Muscle of back (tissue), 13 donors: ENCODE results near the gene MAGED4. TPM values are rescaled to one million over a fixed set of nuclear protein-coding genes. Genes with fewer than 3 reads are reported as not detected.
A peak's percentile ranks its signal among the peaks of the same experiment; 100 is the strongest.
"Not testable (repeated sequence)": the region's sequence is repeated elsewhere in the genome, so short reads cannot be mapped to it uniquely, and the experiment has no call there.

Experiments
- DNase-seq, 3 donors: peaks; one replicate each; pipeline versions ENCODE4 v3.0.0 to v3.0.0-alpha.2; 2013
- long read RNA-seq, 9 donors: transcript quantifications; one replicate each; lab custom pipeline, GENCODE V29; 2026
- polyA plus RNA-seq, 10 donors: library from polyadenylated mRNA; unstranded; fragments of 120-200 nt; gene quantifications; one replicate each; pipeline ENCODE4 v1.2.1, GENCODE V29; 2013; ENCODE audit not compliant: insufficient read length in 10 of 10

MAGED4 gene, protein sequence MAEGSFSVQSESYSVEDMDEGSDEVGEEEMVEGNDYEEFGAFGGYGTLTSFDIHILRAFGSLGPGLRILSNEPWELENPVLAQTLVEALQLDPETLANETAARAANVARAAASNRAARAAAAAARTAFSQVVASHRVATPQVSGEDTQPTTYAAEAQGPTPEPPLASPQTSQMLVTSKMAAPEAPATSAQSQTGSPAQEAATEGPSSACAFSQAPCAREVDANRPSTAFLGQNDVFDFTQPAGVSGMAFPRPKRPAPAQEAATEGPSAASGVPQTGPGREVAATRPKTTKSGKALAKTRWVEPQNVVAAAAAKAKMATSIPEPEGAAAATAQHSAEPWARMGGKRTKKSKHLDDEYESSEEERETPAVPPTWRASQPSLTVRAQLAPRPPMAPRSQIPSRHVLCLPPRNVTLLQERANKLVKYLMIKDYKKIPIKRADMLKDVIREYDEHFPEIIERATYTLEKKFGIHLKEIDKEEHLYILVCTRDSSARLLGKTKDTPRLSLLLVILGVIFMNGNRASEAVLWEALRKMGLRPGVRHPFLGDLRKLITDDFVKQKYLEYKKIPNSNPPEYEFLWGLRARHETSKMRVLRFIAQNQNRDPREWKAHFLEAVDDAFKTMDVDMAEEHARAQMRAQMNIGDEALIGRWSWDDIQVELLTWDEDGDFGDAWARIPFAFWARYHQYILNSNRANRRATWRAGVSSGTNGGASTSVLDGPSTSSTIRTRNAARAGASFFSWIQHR
- polyA plus RNA-seq: 10 to 100 TPM; 14.7 to 38.7 (median 22.8) TPM
- long read RNA-seq, donor 1, partial matches to known transcripts: 5 of 5 reads
- long read RNA-seq, donor 1, other reads (novel, unspliced or antisense): 0 of 5 reads
- long read RNA-seq, donor 2, partial matches to known transcripts: 0 of 1 reads
- long read RNA-seq, donor 2, other reads (novel, unspliced or antisense): 0 of 1 reads
- long read RNA-seq, donor 3: 0 reads
- long read RNA-seq, donor 4, partial matches to known transcripts: 6 of 6 reads
- long read RNA-seq, donor 4, other reads (novel, unspliced or antisense): 0 of 6 reads
- long read RNA-seq, donor 5: 0 reads
- long read RNA-seq, donor 6, partial matches to known transcripts: 5 of 7 reads
- long read RNA-seq, donor 6, other reads (novel, unspliced or antisense): 0 of 7 reads
- long read RNA-seq, donor 7, partial matches to known transcripts: 6 of 6 reads
- long read RNA-seq, donor 7, other reads (novel, unspliced or antisense): 0 of 6 reads
- long read RNA-seq, donor 8, partial matches to known transcripts: 6 of 6 reads
- long read RNA-seq, donor 8, other reads (novel, unspliced or antisense): 0 of 6 reads
- long read RNA-seq, donor 9: 0 reads

DNA sequence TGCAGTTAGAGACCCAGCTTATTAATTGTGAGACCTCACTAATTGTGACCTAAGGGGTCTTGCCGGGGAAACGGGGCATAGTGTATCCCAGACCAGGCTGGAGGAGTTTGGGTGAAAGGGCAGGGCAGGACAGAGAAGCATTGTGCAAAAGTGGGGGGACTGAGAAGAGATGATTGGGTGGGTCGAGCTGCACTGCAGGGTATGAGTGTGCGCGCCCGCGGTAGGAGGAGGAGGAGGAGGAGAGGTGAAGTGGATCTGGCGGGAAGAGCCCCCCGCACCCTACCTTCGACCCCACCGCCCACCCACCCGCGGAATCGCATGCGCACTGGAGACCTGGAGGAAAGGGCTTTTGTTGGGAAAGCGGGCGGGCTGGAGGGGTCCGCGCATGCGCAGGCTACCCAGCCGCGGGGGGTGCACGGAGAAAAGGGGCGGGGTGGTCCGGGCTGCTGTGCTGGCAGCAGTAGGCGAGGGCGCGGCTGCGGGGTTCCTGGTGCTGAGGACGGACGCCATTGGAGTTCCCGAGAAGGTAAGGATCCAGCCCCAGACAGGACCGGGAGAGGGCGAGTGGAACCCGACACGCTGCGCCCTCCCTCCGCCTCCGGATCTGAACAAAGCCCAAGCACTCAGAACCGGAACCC, at the start of gene MAGED4:
MAGED4 (plus strand) TSS at position 449 of the 638 bp plus-strand sequence. CDS start 1,035 bp downstream, outside the sequence.
- not testable (repeated sequence) for DNase-seq

DNA sequence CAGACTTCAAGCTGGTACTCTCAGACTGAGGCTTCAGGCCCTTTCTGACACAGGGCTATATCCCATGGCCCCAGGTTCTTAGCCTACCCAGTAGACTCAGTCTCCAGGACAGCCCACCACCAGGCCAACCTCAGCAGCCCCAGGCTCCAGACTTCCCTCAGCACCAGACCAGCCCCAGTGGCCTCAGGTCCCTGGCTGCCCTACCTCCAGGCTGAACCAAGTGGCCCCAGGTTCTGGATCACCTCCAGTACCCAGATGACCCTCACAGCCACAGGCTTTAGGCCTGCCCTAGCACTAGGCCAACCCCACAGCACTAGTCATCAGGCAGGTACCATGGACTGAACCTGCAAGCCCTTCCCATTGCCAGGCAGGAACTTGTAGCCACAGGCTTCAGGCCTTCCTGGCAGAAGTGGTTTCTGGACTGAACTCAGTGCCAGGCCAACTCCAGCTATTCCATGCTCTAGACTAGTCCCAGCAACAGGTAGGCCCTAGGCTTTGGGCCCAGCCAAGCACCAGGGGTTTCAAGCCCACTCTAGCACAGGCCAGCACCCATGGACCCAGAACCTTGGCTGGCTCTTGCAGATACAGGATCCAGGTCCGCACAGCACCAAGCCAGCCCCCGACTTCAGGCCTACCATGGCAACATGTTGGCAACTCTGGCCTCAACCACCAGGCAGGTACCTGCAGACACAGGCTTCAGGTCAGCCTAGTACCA, 45.7 kb upstream of the MAGED4 start:
- DNase-seq: no peak

DNA sequence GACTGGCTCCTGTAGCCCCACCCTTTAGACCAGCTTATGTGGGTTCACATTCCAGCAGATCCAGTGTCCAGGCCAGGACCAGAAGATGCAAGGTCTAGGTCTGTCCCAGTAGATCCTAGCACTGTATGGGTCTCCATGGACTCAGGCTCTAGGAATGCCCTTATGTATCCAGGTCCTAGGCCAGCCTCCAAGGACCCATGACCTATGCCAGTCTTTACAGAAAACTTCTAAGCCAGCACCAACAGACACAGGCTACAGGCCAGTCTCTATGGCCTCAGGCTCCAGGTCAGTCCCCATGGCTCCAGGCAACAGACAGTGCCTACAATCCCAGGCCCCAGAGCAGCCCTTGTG, 45.2 kb upstream of the MAGED4 start:
- DNase-seq: no peak

DNA sequence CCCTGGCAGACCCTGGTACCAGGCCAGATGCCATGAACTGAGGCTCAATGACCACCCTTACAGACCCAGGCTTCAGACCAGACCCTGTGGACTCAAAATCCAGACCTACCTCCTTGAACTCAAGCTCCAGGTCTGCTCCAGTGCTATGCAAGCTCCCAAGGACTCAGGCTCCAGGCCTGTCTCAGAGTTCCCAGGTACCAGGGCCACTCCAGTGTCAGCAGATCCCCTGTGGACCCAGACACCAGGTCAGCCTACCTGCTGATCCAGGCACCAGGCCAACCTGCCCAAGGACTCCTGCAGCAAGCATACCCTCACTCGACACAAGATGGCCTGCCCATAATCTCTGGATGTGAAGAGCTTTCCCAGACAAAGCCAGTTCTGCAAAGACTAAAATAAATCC, 44.7 kb upstream of the MAGED4 start:
- DNase-seq: no peak

DNA sequence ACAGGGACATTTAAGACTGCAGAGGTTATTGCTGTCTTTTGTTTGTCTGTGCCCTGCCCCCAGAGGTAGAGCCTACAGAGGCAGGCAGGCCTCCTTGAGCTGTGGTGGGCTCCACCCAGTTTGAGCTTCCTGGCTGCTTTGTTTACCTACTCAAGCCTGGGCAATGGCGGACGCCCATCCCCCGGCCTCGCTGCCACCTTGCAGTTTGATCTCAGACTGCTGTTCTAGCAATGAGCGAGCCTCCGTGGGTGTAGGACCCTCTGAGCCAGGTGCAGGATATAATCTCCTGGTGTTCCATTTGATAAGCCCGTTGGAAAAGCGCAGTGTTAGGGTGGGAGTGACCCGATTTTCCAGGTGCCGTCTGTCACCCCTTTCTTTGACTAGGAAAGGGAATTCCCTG, 34.0 kb upstream of the MAGED4 start:
- not testable (repeated sequence) for DNase-seq

DNA sequence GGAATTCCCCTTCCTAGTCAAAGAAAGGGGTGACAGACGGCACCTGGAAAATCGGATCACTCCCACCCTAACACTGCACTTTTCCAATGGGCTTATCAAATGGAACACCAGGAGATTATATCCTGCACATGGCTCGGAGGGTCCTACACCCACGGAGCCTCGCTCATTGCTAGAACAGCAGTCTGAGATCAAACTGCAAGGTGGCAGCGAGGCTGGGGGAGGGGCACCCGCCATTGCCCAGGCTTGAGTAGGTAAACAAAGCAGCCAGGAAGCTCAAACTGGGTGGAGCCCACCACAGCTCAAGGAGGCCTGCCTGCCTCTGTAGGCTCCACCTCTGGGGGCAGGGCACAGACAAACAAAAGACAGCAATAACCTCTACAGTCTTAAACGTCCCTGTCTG, 24.5 kb upstream of the MAGED4 start:
- DNase-seq: not testable (repeated sequence)

DNA sequence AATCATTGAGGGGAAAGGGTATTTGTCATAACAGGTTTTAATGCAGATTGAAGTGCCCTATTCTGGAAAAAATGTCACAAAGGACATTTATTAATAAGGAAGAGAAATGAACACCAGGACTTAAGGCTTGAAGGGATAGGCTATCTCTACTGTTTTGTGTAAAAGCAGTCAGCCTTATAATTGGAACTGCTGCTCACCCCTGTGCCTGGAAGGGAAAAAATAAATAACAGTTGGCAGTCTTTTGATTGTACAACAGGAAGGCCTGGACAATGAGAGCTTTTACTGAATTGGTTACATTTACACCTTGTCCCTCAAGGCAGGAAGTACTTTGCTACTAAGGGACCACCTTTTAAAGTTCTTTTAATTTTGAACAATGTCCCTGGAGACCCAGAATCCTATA, 17.8 kb upstream of the MAGED4 start:
- no peak for DNase-seq

DNA sequence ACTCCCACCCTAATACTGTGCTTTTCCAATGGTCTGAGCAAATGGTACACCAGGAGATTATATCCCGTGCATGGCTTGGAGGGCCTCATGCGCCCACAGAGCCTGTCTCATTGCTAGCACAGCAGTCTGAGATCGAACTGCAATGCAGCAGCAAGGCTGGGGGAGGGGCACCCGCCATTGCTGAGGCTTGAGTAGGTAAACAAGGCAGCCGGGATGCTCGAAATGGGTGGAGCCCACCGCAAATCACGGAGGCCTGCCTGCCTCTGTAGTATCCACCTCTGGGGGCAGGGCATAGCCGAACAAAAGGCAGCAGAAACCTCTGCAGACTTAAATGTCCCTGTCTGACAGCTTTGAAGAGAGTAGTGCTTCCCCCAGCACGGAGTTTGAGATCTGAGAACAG, 13.6 kb upstream of the MAGED4 start:
- DNase-seq: not testable (repeated sequence)

DNA sequence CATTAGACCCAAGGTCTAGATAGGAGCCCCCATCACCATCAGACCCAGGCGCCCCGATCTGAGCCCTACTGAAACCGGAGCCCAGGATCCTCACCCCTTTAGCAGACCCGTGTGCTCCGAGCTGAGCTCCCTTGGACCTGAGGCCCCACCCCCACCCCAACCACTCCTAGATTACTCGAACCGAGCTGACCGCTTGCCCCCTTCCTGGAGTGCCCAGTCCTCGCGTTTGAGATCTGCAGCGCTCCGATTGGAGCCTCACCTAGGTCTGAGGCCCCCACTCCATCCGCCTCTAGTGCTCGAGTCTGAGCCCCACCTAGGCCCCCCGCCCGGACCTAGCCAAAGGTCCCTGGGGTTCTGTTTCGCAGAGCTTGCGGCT, 378 bp downstream of the MAGED4 start:
- not testable (repeated sequence) for DNase-seq

DNA sequence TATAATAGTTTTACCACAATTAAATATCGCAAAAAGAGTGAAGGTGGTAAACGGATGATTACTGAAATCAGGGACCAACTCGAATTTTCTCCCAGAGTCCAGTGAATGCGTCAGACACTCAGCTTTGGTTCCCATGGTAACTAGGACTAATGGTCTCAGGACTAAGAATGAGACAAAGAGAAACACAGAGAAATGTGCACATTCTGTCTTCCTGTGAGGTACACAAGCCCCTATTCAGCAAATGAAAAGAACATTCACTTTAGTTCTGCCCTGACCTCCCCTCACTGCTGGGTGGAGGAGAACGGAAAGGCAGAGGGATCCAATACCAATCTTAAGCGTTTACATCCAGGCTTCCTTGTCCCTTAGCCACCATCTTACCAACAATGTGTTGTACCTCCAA, 26.7 kb downstream of the MAGED4 start:
- DNase-seq: not testable (repeated sequence)

DNA sequence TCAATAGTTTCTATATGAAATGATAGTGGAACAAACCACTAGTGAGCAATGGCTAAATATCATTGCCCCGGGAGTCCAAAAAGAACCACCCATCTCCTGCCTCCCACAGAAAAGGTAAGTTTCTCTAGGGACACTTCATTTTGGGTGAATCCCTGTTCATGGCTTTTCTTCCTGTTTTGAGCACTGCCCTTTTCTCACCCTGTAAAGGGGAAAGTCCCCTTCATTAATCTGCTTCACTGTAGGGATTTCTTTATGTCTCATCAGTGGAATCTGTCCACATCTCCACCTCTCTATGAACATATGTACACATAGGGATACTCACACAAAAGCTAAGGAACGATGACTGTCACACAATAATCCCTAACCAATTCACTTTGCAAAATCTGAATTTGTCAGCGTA, 28.6 kb downstream of the MAGED4 start:
- no peak for DNase-seq

DNA sequence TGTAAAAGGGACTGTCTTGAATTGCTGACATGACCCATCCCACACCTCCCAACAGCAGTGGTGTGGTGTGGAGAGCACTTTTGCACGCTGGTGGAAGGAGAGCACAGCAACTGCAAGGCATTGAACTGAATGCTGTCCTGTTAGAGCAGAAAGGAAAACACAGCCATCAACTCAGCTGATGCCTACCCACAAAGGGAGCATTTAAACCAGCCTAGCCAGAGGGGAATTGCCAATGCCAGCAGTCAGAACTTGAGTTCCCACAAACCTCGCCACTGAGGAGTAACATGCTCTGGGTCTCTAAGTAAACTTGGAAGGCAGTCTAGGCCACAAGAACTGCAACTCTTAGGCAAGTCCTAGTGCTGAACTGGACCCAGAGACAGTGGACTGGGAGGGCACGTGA, 31.9 kb downstream of the MAGED4 start:
- no peak for DNase-seq

DNA sequence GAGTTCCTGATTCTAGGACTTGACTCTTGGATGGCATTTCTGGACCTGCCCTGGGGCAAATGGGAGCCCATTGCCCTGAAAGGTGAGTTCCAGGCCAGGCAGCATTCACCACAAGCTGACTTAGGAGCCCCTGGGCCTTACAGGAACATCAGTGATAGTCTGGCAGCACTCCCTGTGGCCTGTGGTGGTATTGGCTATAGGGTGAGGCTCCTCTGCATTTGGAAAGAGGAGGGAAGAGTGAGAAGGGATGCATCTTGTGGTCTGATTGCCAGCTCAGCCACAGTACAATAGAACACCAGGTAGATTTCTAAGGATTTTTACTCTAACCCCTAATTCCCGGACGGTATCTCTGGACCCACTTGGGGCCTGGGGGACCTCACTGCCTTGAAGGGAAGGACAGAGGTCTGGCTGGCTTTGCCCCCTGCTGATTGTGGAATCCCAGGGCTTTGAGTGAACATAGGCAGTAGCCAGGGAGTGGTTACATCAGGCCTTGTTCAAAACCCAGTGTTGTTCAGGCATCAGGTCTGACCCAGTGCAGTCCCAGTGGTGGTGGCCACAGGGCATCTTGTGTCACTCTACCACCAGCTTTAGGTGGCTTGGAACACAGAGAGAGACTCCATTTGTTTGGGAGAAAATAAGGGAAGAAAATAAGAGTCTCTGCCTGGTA, 32.9 kb downstream of the MAGED4 start:
- peak in 1 of 3 donors; percentile 2 for DNase-seq

DNA sequence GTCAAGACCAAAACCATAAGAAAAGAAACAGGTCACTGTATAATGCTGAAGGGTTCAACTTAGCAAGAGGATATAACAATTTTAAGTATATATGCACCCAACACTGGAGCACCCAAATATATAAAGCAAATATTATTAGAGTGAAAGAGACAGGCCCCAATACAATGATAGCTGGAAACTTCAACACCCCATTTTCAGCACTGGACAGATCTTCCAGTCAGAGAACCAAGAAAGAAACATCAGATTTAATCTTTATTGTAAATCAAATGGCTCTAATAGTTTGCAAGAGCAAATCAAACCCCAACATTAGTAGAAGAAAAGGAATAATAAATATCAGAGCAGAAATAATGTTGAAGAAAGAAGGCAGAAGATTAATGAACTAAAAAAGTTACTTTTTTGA, 36.2 kb downstream of the MAGED4 start:
- DNase-seq: no peak

Other genes starting within 250 kb of the MAGED4 start
- gene MAGED4B, start 115.7 kb upstream of the MAGED4 start, polyA plus RNA-seq: 10 to 100 TPM; 20.2 to 64.8 (median 44.1) TPM
- gene XAGE2, start 184.1 kb downstream of the MAGED4 start, polyA plus RNA-seq: 1 to 10 TPM in 2 of 10 donors, under 1 TPM in 2, not detected in 6; 0.27 to 1.3 (median 0.75) TPM